A673 (cell line): ENCODE data around the gene TBC1D2. TPM values are rescaled to one million over a fixed set of nuclear protein-coding genes. Genes with fewer than 3 reads are reported as not detected.

Source experiments
- BruUV-seq: library from RNA; stranded (reverse); fragments of 400-500 nt; replicated peaks from 2 replicates; lab custom pipeline; 2021; lab: Mats Ljungman, UMichigan
- CTCF ChIA-PET: fragments of 300-600 bp; sonication (Branson Sonifier 250); formaldehyde crosslinking; loops from one replicate; lab custom pipeline; 2022; ENCODE audit warnings: antibody characterized with exemption; lab: Charles Lee
- POLR2A ChIA-PET: fragments of 300-600 bp; sonication (Branson Sonifier 250); formaldehyde crosslinking; loops from one replicate; lab custom pipeline; 2022; ENCODE audit warnings: antibody characterized with exemption; ENCODE audit not compliant: low non-redundant PET; lab: Charles Lee
- DNase-seq: peaks from one replicate; pipeline ENCODE4 v3.0.0-alpha.2; 2015; ENCODE audit warnings: low spot score
- H3K27ac ChIP-seq: fragments of 200-600 bp; sonication (generic); 2 replicates; pipeline ENCODE4 v1.5.1; 2016; ENCODE audit warnings: mixed run types, low read depth, mild to moderate bottlenecking, mixed read lengths, antibody characterized with exemption, low read length; ENCODE audit not compliant: poor library complexity, severe bottlenecking
- H3K27me3 ChIP-seq: fragments of 200-600 bp; sonication (generic); replicated peaks from 2 replicates; pipeline ENCODE4 v1.6.1; 2017; ENCODE audit warnings: mixed run types, low read depth, mild to moderate bottlenecking, mixed read lengths, antibody characterized with exemption, low read length; ENCODE audit not compliant: insufficient read depth, poor library complexity
- H3K36me3 ChIP-seq: fragments of 200-600 bp; sonication (generic); 2 replicates; pipeline ENCODE4 v1.6.1; 2016; ENCODE audit warnings: mixed run types, mild to moderate bottlenecking, mixed read lengths, antibody characterized with exemption, low read length; ENCODE audit not compliant: insufficient read depth, poor library complexity, severe bottlenecking
- H3K4me1 ChIP-seq: fragments of 200-600 bp; sonication (generic); 2 replicates; pipeline ENCODE4 v1.6.1; 2017; ENCODE audit warnings: mixed run types, mild to moderate bottlenecking, mixed read lengths, antibody characterized with exemption, low read length; ENCODE audit not compliant: insufficient read depth, poor library complexity, severe bottlenecking
- H3K4me3 ChIP-seq: fragments of 200-600 bp; sonication (generic); 2 replicates; pipeline ENCODE4 v1.5.1; 2016; ENCODE audit warnings: low read depth, mixed run types, mild to moderate bottlenecking, mixed read lengths, low read length; ENCODE audit not compliant: poor library complexity, severe bottlenecking
- H3K9me3 ChIP-seq: fragments of 200-600 bp; sonication (generic); 2 replicates; pipeline ENCODE4 v1.6.1; 2016; ENCODE audit warnings: mixed run types, low read depth, mild to moderate bottlenecking, mixed read lengths, antibody characterized with exemption, low read length; ENCODE audit not compliant: poor library complexity, severe bottlenecking
- CTCF ChIP-seq: fragments of 300-800, 200-600 bp; sonication (generic); conservative IDR thresholded peaks from 2 replicates; pipeline ENCODE4 v1.5.1; 2017; ENCODE audit warnings: low read depth, mild to moderate bottlenecking, antibody characterized with exemption, low read length, moderate library complexity, mixed read lengths
- EZH2 ChIP-seq: fragments of 200-600 bp; sonication (generic); IDR thresholded peaks from 2 replicates; pipeline ENCODE4 v1.6.1; 2017; ENCODE audit warnings: borderline replicate concordance, low read depth, mild to moderate bottlenecking, mixed read lengths, antibody characterized with exemption, low read length; ENCODE audit not compliant: poor library complexity, severe bottlenecking
- intact Hi-C: fragments of 100-400 bp; cut with micrococcal nuclease; formaldehyde crosslinking; loops from one replicate; pipeline ENCODE4 v1.10.0; 2022; ENCODE audit not compliant: unreplicated experiment
- total RNA-seq: library from RNA; stranded (reverse); gene quantifications from 2 replicates; pipeline ENCODE4 v1.2.3, GENCODE V29; 2021

The TBC1D2 gene
- total RNA-seq, 1 experiment from 2014 or later, result 3.2 TPM

- ChIA-PET CTCF (no interaction called here), POLR2A (interaction anchor here (0.6 kb wide), 1 partner anchor 1060 kb away, joined by 6 read pairs; no protein-coding TSS in a partner anchor)
- TF ChIP-seq EZH2, result no peak
- TF ChIP-seq CTCF, result no peak
- H3K4me1 ChIP-seq, result no peaks in the 10 kb centered on the region
- intact Hi-C loops, result no loop called here
- H3K4me3 ChIP-seq, result no peak overlapping the region
- no TSS peak for BruUV-seq
- no peak for DNase-seq
- no peaks in the 10 kb centered on the region for H3K27me3 ChIP-seq
- H3K36me3 ChIP-seq, result no peaks in the 10 kb centered on the region
- H3K9me3 ChIP-seq, result no peaks in the 10 kb centered on the region
- H3K27ac ChIP-seq, result no peak overlapping the region
These were observed 74.5 kb downstream of the TBC1D2 start for GRCh38 chr9:98180996-98181395.

GRCh38 chr9:98178874-98179850, 76.3 kb downstream of the TBC1D2 start:
- no peak for DNase-seq
- no peak overlapping the region for H3K4me3 ChIP-seq
- TF ChIP-seq EZH2 (no peak), CTCF (no peak)
- no peaks in the 10 kb centered on the region for H3K4me1 ChIP-seq
- no peak overlapping the region for H3K27ac ChIP-seq
- H3K27me3 ChIP-seq, result no peaks in the 10 kb centered on the region
- CTCF ChIA-PET, result no interaction called here
- POLR2A ChIA-PET, result no interaction called here
- no peaks in the 10 kb centered on the region for H3K9me3 ChIP-seq
- BruUV-seq, result no TSS peak
- intact Hi-C loops, result no loop called here
- no peaks in the 10 kb centered on the region for H3K36me3 ChIP-seq

DNA sequence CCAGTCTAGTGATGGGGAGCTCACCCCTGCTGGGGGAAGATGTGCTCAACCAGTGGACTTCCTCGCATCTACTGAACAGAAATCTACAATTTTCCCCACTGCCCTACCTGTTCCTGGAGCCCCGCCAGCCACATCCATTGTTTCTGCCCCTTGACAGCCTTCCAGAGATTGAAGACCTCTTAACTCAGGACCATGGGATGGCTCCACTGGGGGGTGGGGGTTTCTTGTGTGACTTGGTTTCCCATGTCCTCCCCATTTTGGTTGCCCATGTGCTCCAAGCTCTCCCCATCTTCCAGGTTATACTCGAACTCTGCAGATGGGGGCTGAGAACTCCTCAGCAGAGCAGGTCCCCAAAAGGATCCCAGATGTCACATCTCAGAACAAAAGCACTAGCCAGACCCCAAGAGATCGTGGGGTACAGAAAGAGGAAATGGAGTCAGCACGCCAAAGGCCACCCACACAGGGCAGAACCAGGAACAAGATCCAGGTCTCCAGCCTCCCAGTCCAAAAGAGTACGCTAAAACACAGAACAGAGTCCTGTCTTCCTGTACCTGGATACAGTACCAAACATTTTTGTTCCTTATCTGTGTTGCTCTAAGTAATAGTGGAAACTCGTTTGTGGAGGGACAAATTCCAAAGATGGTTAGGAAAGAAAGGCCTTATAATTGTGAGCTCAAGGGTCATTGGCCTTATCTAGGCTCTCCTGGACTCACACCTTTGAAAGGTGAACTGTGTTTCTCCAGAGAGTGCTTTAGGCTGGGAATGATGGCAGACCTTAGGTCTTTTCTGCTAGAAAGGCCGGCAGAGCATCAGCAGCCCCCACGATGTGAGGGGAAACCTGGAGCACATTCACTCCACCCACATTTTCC, 78.8 kb downstream of the TBC1D2 start:
- ChIA-PET CTCF (no interaction called here), POLR2A (no interaction called here)
- BruUV-seq, result no TSS peak

More for the DNA sequence above, 78.8 kb downstream of the TBC1D2 start:
- DNase-seq, result no peak
- intact Hi-C loops, result no loop called here
- Histone ChIP-seq H3K9me3 (no peaks in the 10 kb centered on the region), H3K27ac (no peak overlapping the region), H3K27me3 (no peaks in the 10 kb centered on the region), H3K36me3 (no peaks in the 10 kb centered on the region), H3K4me1 (no peaks in the 10 kb centered on the region), H3K4me3 (no peak overlapping the region)
- TF ChIP-seq EZH2 (no peak), CTCF (no peak)
